Measurements from ENCODE around the gene CIAO3.
"Not testable (repeated sequence)": the region's sequence is repeated elsewhere in the genome, so short reads cannot be mapped to it uniquely, and the experiment has no call there.

The CIAO3 gene

GRCh38 chr16:781346-782010 is 40.7 kb upstream of the CIAO3 start:
- TF ChIP-seq ZNF274 (IDR thresholded peaks at IDR 0.05; ENCODE audit: low read depth, low read length) = no peak

GRCh38 chr16:780296-780695 is 39.5 kb upstream of the CIAO3 start:
- TF ChIP-seq ZNF274 (IDR thresholded peaks at IDR 0.05; ENCODE audit: low read depth, low read length) = no peak
- H3K4me3 ChIP-seq (ENCODE audit: low read length) = no peak overlapping the region

More at GRCh38 chr16:781346-782010, 40.7 kb upstream of the CIAO3 start:
- no peak overlapping the region for H3K4me3 ChIP-seq (ENCODE audit: low read length)

- TF ChIP-seq ZNF274 (IDR thresholded peaks at IDR 0.05; ENCODE audit: low read depth, low read length) = no peak
- no peak overlapping the region for H3K4me3 ChIP-seq (ENCODE audit: low read length)
These were observed 38.8 kb upstream of the CIAO3 start for GRCh38 chr16:779561-779960.

GRCh38 chr16:778909-779527 is 38.2 kb upstream of the CIAO3 start:
- H3K4me3 ChIP-seq (ENCODE audit: low read length) = no peak overlapping the region
- no peak for TF ChIP-seq ZNF274 (IDR thresholded peaks at IDR 0.05; ENCODE audit: low read depth, low read length)

- H3K4me3 ChIP-seq (ENCODE audit: low read length) = no peak overlapping the region
- TF ChIP-seq ZNF274 (IDR thresholded peaks at IDR 0.05; ENCODE audit: low read depth, low read length) = no peak
These were observed 37.6 kb upstream of the CIAO3 start for GRCh38 chr16:778447-778846.

GRCh38 chr16:777826-778225 is 37.0 kb upstream of the CIAO3 start:
- no peak for TF ChIP-seq ZNF274 (IDR thresholded peaks at IDR 0.05; ENCODE audit: low read depth, low read length)
- H3K4me3 ChIP-seq (ENCODE audit: low read length) = no peak overlapping the region

GRCh38 chr16:776824-777223 is 36.0 kb upstream of the CIAO3 start:
- H3K4me3 ChIP-seq (ENCODE audit: low read length) = no peak overlapping the region
- no peak for TF ChIP-seq ZNF274 (IDR thresholded peaks at IDR 0.05; ENCODE audit: low read depth, low read length)

GRCh38 chr16:776298-776697 is 35.5 kb upstream of the CIAO3 start:
- H3K4me3 ChIP-seq (ENCODE audit: low read length) = not testable (repeated sequence)

GRCh38 chr16:775236-775796 is 34.5 kb upstream of the CIAO3 start:
- TF ChIP-seq ZNF274 (IDR thresholded peaks at IDR 0.05; ENCODE audit: low read depth, low read length) = no peak
- H3K4me3 ChIP-seq (ENCODE audit: low read length) = no peak overlapping the region

GRCh38 chr16:774086-775001 is 33.5 kb upstream of the CIAO3 start:
- TF ChIP-seq ZNF274 (IDR thresholded peaks at IDR 0.05; ENCODE audit: low read depth, low read length) = no peak
- no peak overlapping the region for H3K4me3 ChIP-seq (ENCODE audit: low read length)

- TF ChIP-seq ZNF274 (IDR thresholded peaks at IDR 0.05; ENCODE audit: low read depth, low read length) = no peak
- H3K4me3 ChIP-seq (ENCODE audit: low read length) = no peak overlapping the region
These were observed 32.2 kb upstream of the CIAO3 start for GRCh38 chr16:772959-773358.

GRCh38 chr16:770411-770810 is 29.6 kb upstream of the CIAO3 start:
- no peak for TF ChIP-seq ZNF274 (IDR thresholded peaks at IDR 0.05; ENCODE audit: low read depth, low read length)
- no peak overlapping the region for H3K4me3 ChIP-seq (ENCODE audit: low read length)

GRCh38 chr16:769934-770333 is 29.1 kb upstream of the CIAO3 start:
- H3K4me3 ChIP-seq (ENCODE audit: low read length) = no peak overlapping the region
- no peak for TF ChIP-seq ZNF274 (IDR thresholded peaks at IDR 0.05; ENCODE audit: low read depth, low read length)

GRCh38 chr16:769184-769784 is 28.5 kb upstream of the CIAO3 start:
- no peak overlapping the region for H3K4me3 ChIP-seq (ENCODE audit: low read length)
- TF ChIP-seq ZNF274 (IDR thresholded peaks at IDR 0.05; ENCODE audit: low read depth, low read length) = no peak

Data from GM08714 (cell line).